ENCODE data around the gene ADGRG7. TPM values are rescaled to one million over a fixed set of nuclear protein-coding genes. Genes with fewer than 3 reads are reported as not detected.

The ADGRG7 gene
- total RNA-seq, 2 donors from 2014 or later: not detected

GRCh38 chr3:100681496-100681895 is 72.1 kb downstream of the ADGRG7 start:
- Mint-ChIP-seq H3K9me3 (no peaks in the 10 kb centered on the region), H3K4me3 (no peak overlapping the region), H3K36me3 (no peaks in the 10 kb centered on the region), H3K4me1 (ENCODE audit: low read depth in 2 of 2) (no peaks in the 10 kb centered on the region), H3K27ac (no peak overlapping the region), H3K27me3 (peaks cover 14 to 32% of the 10 kb centered on the region in 2 donors)
- no peak for DNase-seq (ENCODE audit: low spot score)
- no peak for ATAC-seq

- H3K4me3 Mint-ChIP-seq: no peak overlapping the region
- no peaks in the 10 kb centered on the region for H3K4me1 Mint-ChIP-seq (ENCODE audit: low read depth in 2 of 2)
- DNase-seq (ENCODE audit: low spot score): no peak
- peak; percentile 57 to 60 for ATAC-seq
- H3K36me3 Mint-ChIP-seq: no peaks in the 10 kb centered on the region
- H3K27ac Mint-ChIP-seq: no peak overlapping the region
- H3K9me3 Mint-ChIP-seq: no peaks in the 10 kb centered on the region
- peaks cover 11 to 26% of the 10 kb centered on the region in 2 donors for H3K27me3 Mint-ChIP-seq
Measured at GRCh38 chr3:100682056-100682853, 72.9 kb downstream of the ADGRG7 start.

GRCh38 chr3:100682854-100683760 is 73.7 kb downstream of the ADGRG7 start:
- Mint-ChIP-seq H3K4me3 (no peak overlapping the region), H3K27me3 (peaks cover 6 to 19% of the 10 kb centered on the region in 2 donors), H3K9me3 (no peaks in the 10 kb centered on the region), H3K27ac (no peak overlapping the region), H3K36me3 (no peaks in the 10 kb centered on the region), H3K4me1 (ENCODE audit: low read depth in 2 of 2) (no peaks in the 10 kb centered on the region)
- ATAC-seq (peak; percentile 24 to 53), DNase-seq (ENCODE audit: low spot score) (no peak)

GRCh38 chr3:100693225-100693624 is 83.8 kb downstream of the ADGRG7 start:
- H3K4me3 Mint-ChIP-seq: no peak overlapping the region
- H3K36me3 Mint-ChIP-seq: no peaks in the 10 kb centered on the region
- no peaks in the 10 kb centered on the region for H3K4me1 Mint-ChIP-seq (ENCODE audit: low read depth in 2 of 2)
- DNase-seq (ENCODE audit: low spot score) (no peak), ATAC-seq (no peak)
- no peak overlapping the region for H3K27ac Mint-ChIP-seq
- peaks cover 46 to 78% of the 10 kb centered on the region in 2 donors for H3K27me3 Mint-ChIP-seq
- H3K9me3 Mint-ChIP-seq: peaks cover 4% of the 10 kb centered on the region

- H3K4me1 Mint-ChIP-seq (ENCODE audit: low read depth in 2 of 2): no peaks in the 10 kb centered on the region
- no peak overlapping the region for H3K27ac Mint-ChIP-seq
- DNase-seq (ENCODE audit: low spot score): no peak
- H3K4me3 Mint-ChIP-seq: no peak overlapping the region
- H3K27me3 Mint-ChIP-seq: peaks cover 44 to 86% of the 10 kb centered on the region in 2 donors
- H3K36me3 Mint-ChIP-seq: no peaks in the 10 kb centered on the region
- H3K9me3 Mint-ChIP-seq: no peaks in the 10 kb centered on the region
- no peak for ATAC-seq
Measured at GRCh38 chr3:100695696-100696095, 86.3 kb downstream of the ADGRG7 start.

- DNase-seq (ENCODE audit: low spot score): no peak
- ATAC-seq: no peak
- H3K36me3 Mint-ChIP-seq: no peaks in the 10 kb centered on the region
- no peak overlapping the region for H3K27ac Mint-ChIP-seq
- H3K9me3 Mint-ChIP-seq: no peaks in the 10 kb centered on the region
- no peak overlapping the region for H3K4me3 Mint-ChIP-seq
- peaks cover 44 to 91% of the 10 kb centered on the region in 2 donors for H3K27me3 Mint-ChIP-seq
- no peaks in the 10 kb centered on the region for H3K4me1 Mint-ChIP-seq (ENCODE audit: low read depth in 2 of 2)
Measured at GRCh38 chr3:100696161-100696560, 86.8 kb downstream of the ADGRG7 start.

GRCh38 chr3:100697172-100697571 is 87.8 kb downstream of the ADGRG7 start:
- peaks cover 45 to 90% of the 10 kb centered on the region in 2 donors for H3K27me3 Mint-ChIP-seq
- no peak overlapping the region for H3K4me3 Mint-ChIP-seq
- H3K27ac Mint-ChIP-seq: no peak overlapping the region
- ATAC-seq (peak in 1 of 2 donors; percentile 24), DNase-seq (ENCODE audit: low spot score) (no peak)
- H3K4me1 Mint-ChIP-seq (ENCODE audit: low read depth in 2 of 2): no peaks in the 10 kb centered on the region
- H3K36me3 Mint-ChIP-seq: no peaks in the 10 kb centered on the region
- no peaks in the 10 kb centered on the region for H3K9me3 Mint-ChIP-seq

- Mint-ChIP-seq H3K27ac (no peak overlapping the region), H3K27me3 (peaks cover 46 to 89% of the 10 kb centered on the region in 2 donors), H3K36me3 (no peaks in the 10 kb centered on the region), H3K4me1 (ENCODE audit: low read depth in 2 of 2) (no peaks in the 10 kb centered on the region), H3K9me3 (no peaks in the 10 kb centered on the region), H3K4me3 (no peak overlapping the region)
- ATAC-seq (no peak), DNase-seq (ENCODE audit: low spot score) (no peak)
Measured at GRCh38 chr3:100697723-100698285, 88.4 kb downstream of the ADGRG7 start.

GRCh38 chr3:100698736-100699135 is 89.3 kb downstream of the ADGRG7 start:
- Mint-ChIP-seq H3K9me3 (no peaks in the 10 kb centered on the region), H3K27me3 (peaks cover 47 to 87% of the 10 kb centered on the region in 2 donors), H3K4me3 (no peak overlapping the region), H3K27ac (no peak overlapping the region), H3K4me1 (ENCODE audit: low read depth in 2 of 2) (no peaks in the 10 kb centered on the region), H3K36me3 (no peaks in the 10 kb centered on the region)
- DNase-seq (ENCODE audit: low spot score) (no peak), ATAC-seq (no peak)

- Mint-ChIP-seq H3K9me3 (no peaks in the 10 kb centered on the region), H3K4me3 (no peak overlapping the region), H3K36me3 (no peaks in the 10 kb centered on the region), H3K27me3 (peaks cover 45 to 75% of the 10 kb centered on the region in 2 donors), H3K27ac (no peak overlapping the region), H3K4me1 (ENCODE audit: low read depth in 2 of 2) (no peaks in the 10 kb centered on the region)
- ATAC-seq (no peak), DNase-seq (ENCODE audit: low spot score) (no peak)
Measured at GRCh38 chr3:100700708-100701107, 91.3 kb downstream of the ADGRG7 start.

- no peaks in the 10 kb centered on the region for H3K4me1 Mint-ChIP-seq (ENCODE audit: low read depth in 2 of 2)
- H3K9me3 Mint-ChIP-seq: no peaks in the 10 kb centered on the region
- DNase-seq (ENCODE audit: low spot score) (no peak), ATAC-seq (no peak)
- no peak overlapping the region for H3K4me3 Mint-ChIP-seq
- H3K27ac Mint-ChIP-seq: no peak overlapping the region
- no peaks in the 10 kb centered on the region for H3K36me3 Mint-ChIP-seq
- H3K27me3 Mint-ChIP-seq: peaks cover 38 to 72% of the 10 kb centered on the region in 2 donors
Measured at GRCh38 chr3:100702082-100702979, 92.9 kb downstream of the ADGRG7 start.

- Mint-ChIP-seq H3K36me3 (no peaks in the 10 kb centered on the region), H3K27me3 (peaks cover 33 to 65% of the 10 kb centered on the region in 2 donors), H3K4me1 (ENCODE audit: low read depth in 2 of 2) (no peaks in the 10 kb centered on the region), H3K9me3 (no peaks in the 10 kb centered on the region), H3K4me3 (no peak overlapping the region), H3K27ac (no peak overlapping the region)
- no peak for ATAC-seq
- DNase-seq (ENCODE audit: low spot score): no peak
Measured at GRCh38 chr3:100702980-100703345, 93.6 kb downstream of the ADGRG7 start.

GRCh38 chr3:100703865-100704264 is 94.5 kb downstream of the ADGRG7 start:
- Mint-ChIP-seq H3K4me1 (ENCODE audit: low read depth in 2 of 2) (peaks cover 5 to 6% of the 10 kb centered on the region in 2 donors), H3K36me3 (peaks cover 6% of the 10 kb centered on the region), H3K27ac (no peak overlapping the region), H3K4me3 (no peak overlapping the region), H3K9me3 (peaks cover 3% of the 10 kb centered on the region), H3K27me3 (peaks cover 27 to 56% of the 10 kb centered on the region in 2 donors)
- ATAC-seq (no peak), DNase-seq (ENCODE audit: low spot score) (no peak)
